ENCODE results near the gene INSYN2A. TPM values are rescaled to one million over a fixed set of nuclear protein-coding genes. Genes with fewer than 3 reads are reported as not detected.

Gene INSYN2A
- total and polyA plus RNA-seq, 9 of the 15 experiments (the other 6 are each of a cell fraction or from before 2014, with no cell fraction given), result not detected

DNA sequence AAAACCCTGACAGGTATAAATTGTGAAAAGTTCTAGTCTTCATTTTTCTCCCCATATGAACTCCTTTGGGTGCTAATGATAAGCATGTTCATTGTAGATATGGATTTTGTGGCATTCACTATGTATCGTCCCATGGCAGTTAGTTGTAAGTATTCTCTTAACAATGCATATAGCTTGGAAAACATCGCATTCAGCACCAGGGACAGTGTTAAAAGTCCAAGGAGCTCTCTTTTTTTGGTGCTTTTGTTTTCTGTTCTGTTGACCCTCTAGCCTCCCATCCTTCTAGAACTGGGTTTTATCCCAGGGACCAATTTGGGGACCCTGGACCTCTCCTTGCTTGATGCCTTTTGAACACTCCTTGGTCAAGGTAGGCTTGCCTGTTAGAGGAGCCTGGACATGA is 37.7 kb downstream of the INSYN2A start:
- no TSS peak for BruUV-seq (replicated peaks)
- Histone ChIP-seq H3K9me1 (ENCODE audit: control insufficient read depth, insufficient read depth, low read length) (no peaks in the 10 kb centered on the region), H3K27ac (ENCODE audit: extremely low read depth, low read depth, low read length) (no peak overlapping the region), H3K36me3 (ENCODE audit: control insufficient read depth, insufficient read depth, low read length) (no peaks in the 10 kb centered on the region), H3K9ac (ENCODE audit: insufficient read depth in 1 of 2, low read depth in 2 of 2, low read length in 2 of 2) (no peak overlapping the region), H3K27me3 (ENCODE audit: control insufficient read depth in 2 of 2, insufficient read depth in 2 of 2, low read length in 2 of 2) (no peaks in the 10 kb centered on the region), H3K4me2 (ENCODE audit: insufficient read depth, low read length) (no peak overlapping the region), H3K9me3 (replicated peaks; ENCODE audit: control insufficient read depth, insufficient read depth, low read depth, low read length) (no peaks in the 10 kb centered on the region), H4K20me1 (replicated peaks; ENCODE audit: control insufficient read depth, insufficient read depth, low read length) (no peaks in the 10 kb centered on the region), H2AFZ (ENCODE audit: low read depth, low read length) (no peak overlapping the region), H3K79me2 (ENCODE audit: control insufficient read depth, insufficient read depth, low read length) (no peaks in the 10 kb centered on the region), H3K4me1 (replicated peaks in 1 of 2; ENCODE audit: control insufficient read depth in 2 of 2, insufficient read depth in 2 of 2, low read length in 2 of 2) (no peaks in the 10 kb centered on the region), H3K4me3 (no peak overlapping the region)
- ChIA-PET POLR2A (no interaction called here), CTCF (ENCODE audit: low intra/inter-chr PET ratio) (no interaction called here)
- DNase-seq (ENCODE audit: extremely low read depth in 1 of 4, low spot score in 3 of 4) (no peak), FAIRE-seq (no peak), ATAC-seq (no peak)
- intact Hi-C loops (cut with micrococcal nuclease), result no loop called here
- in situ Hi-C loops (cut with MboI), result no loop called here
- 0% methylated on average over 2 of the region's 2 CpGs for WGBS (ENCODE audit: insufficient coverage, low coverage, missing lambda C conversion rate)
- TF ChIP-seq HMG20B (CRISPR knock-in tag; IDR thresholded peaks at IDR 0.05) (no peak), SIN3A (IDR thresholded peaks at IDR 0.05; ENCODE audit: borderline replicate concordance in 2 of 2, control insufficient read depth in 1 of 2, low read depth in 2 of 2, low read length in 2 of 2) (no peak), CHD7 (IDR thresholded peaks at IDR 0.05; ENCODE audit: low read depth, low read length) (no peak), KAT2B (IDR thresholded peaks at IDR 0.05; ENCODE audit: low read depth, low read length) (no peak), ZNF655 (CRISPR knock-in tag; IDR thresholded peaks at IDR 0.05) (no peak), ESRRA (IDR thresholded peaks at IDR 0.05; ENCODE audit: borderline replicate concordance, low read depth) (no peak), KLF10 (CRISPR knock-in tag; IDR thresholded peaks at IDR 0.05) (no peak), NR3C1 (CRISPR knock-in tag; IDR thresholded peaks at IDR 0.05) (no peak)
- TF ChIP-seq, protein P1, sequence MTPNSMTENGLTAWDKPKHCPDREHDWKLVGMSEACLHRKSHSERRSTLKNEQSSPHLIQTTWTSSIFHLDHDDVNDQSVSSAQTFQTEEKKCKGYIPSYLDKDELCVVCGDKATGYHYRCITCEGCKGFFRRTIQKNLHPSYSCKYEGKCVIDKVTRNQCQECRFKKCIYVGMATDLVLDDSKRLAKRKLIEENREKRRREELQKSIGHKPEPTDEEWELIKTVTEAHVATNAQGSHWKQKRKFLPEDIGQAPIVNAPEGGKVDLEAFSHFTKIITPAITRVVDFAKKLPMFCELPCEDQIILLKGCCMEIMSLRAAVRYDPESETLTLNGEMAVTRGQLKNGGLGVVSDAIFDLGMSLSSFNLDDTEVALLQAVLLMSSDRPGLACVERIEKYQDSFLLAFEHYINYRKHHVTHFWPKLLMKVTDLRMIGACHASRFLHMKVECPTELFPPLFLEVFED (CRISPR knock-in tag; conservative IDR thresholded peaks at IDR 0.05), result no peak
